LHCN-M2 (cell line): ENCODE results near the gene PRXL2C. TPM values are rescaled to one million over a fixed set of nuclear protein-coding genes. Genes with fewer than 3 reads are reported as not detected.
"Not testable (repeated sequence)": the region's sequence is repeated elsewhere in the genome, so short reads cannot be mapped to it uniquely, and the experiment has no call there.

ENCODE experiments used
- DNase-seq: peaks from one replicate; pipeline ENCODE4 v3.0.0-alpha.2; 2012; ENCODE audit warnings: low read depth
- polyA plus RNA-seq: library from polyadenylated mRNA; unstranded; fragments of >200 nt; gene quantifications from one replicate; pipeline ENCODE4 v1.2.1, GENCODE V29; 2012; ENCODE audit warnings: missing spikeins
- total RNA-seq: library from RNA; depleted of rRNA; stranded (reverse); fragments of >200 nt; gene quantifications from 2 replicates; pipeline ENCODE4 v1.2.3, GENCODE V29; 2014; rRNA removed

Gene PRXL2C
- 11.2 and 14.6 TPM in 2 replicates for total RNA-seq
- 8.2 TPM for polyA plus RNA-seq

GRCh38 chr9:96655198-96655851, at the start of gene PRXL2C:
TSS of gene PRXL2C (minus strand) at chr9:96655317. CDS start at chr9:96655281, 36 bp downstream.
- DNase-seq = peak; percentile 46

- DNase-seq = not testable (repeated sequence)
Observed at GRCh38 chr9:96700721-96701375, 45.7 kb upstream of the PRXL2C start.

GRCh38 chr9:96691326-96691725, 36.2 kb upstream of the PRXL2C start:
- no peak for DNase-seq

GRCh38 chr9:96688745-96689464, 33.8 kb upstream of the PRXL2C start:
- no peak for DNase-seq

GRCh38 chr9:96688187-96688586, 33.1 kb upstream of the PRXL2C start:
- no peak for DNase-seq

GRCh38 chr9:96686638-96687335, 31.7 kb upstream of the PRXL2C start:
- no peak for DNase-seq

- no peak for DNase-seq
Observed at GRCh38 chr9:96680812-96681499, 25.8 kb upstream of the PRXL2C start.

GRCh38 chr9:96674906-96675538, 19.9 kb upstream of the PRXL2C start:
- peak; percentile 87 for DNase-seq

GRCh38 chr9:96673786-96674185, 18.7 kb upstream of the PRXL2C start:
- DNase-seq = not testable (repeated sequence)

GRCh38 chr9:96668868-96669534, 13.9 kb upstream of the PRXL2C start:
- no peak for DNase-seq

GRCh38 chr9:96667363-96667728, 12.2 kb upstream of the PRXL2C start:
- peak; percentile 14 for DNase-seq

- peak; percentile 70 for DNase-seq
Observed at GRCh38 chr9:96666653-96667362, 11.7 kb upstream of the PRXL2C start.

GRCh38 chr9:96665789-96666188, 10.7 kb upstream of the PRXL2C start:
- no peak for DNase-seq

- no peak for DNase-seq
Observed at GRCh38 chr9:96663506-96664120, 8.5 kb upstream of the PRXL2C start.

- DNase-seq = no peak
Observed at GRCh38 chr9:96661711-96662110, 6.6 kb upstream of the PRXL2C start.

- DNase-seq = no peak
Observed at GRCh38 chr9:96660692-96661248, 5.7 kb upstream of the PRXL2C start.

- DNase-seq = peak; percentile 80
Observed at GRCh38 chr9:96654450-96655197, 493 bp downstream of the PRXL2C start.

GRCh38 chr9:96651626-96652025, 3.5 kb downstream of the PRXL2C start:
- DNase-seq = peak; percentile 11
